IMR-90 (cell line): ENCODE measurements around the gene TDRD7. TPM values are rescaled to one million over a fixed set of nuclear protein-coding genes. Genes with fewer than 3 reads are reported as not detected.

Experiments
- ATAC-seq: fragments of 200-7000 bp; cut with Tn5 transposase; 2 replicates; pipeline ENCODE4 v1.9.1; 2020; ENCODE audit warnings: low read depth, mild to moderate bottlenecking, moderate library complexity
- BruUV-seq: library from RNA; stranded (reverse); fragments of 400-500 nt; replicated peaks from 2 replicates; lab custom pipeline; 2021; lab: Mats Ljungman, UMichigan
- CTCF ChIA-PET: fragments of 300-600 bp; formaldehyde crosslinking; extraction: SDS; loops from one replicate; lab custom pipeline; 2021; ENCODE audit warnings: antibody characterized with exemption; lab: Yijun Ruan, JAX
- POLR2A ChIA-PET: fragments of 300-600 bp; sonication (Branson Sonifier 250); formaldehyde crosslinking; loops from one replicate; lab custom pipeline; 2022; ENCODE audit warnings: antibody characterized with exemption; ENCODE audit not compliant: unreplicated experiment; lab: Charles Lee
- DNase-seq: peaks from one replicate; pipeline ENCODE4 v3.0.0; 2013
- H2AFZ ChIP-seq: replicated peaks from 2 replicates; pipeline ENCODE3; 2013; ENCODE audit warnings: low read length, mild to moderate bottlenecking; ENCODE audit not compliant: poor library complexity
- H2AK5ac ChIP-seq: 2 replicates; pipeline ENCODE4 v1.6.1; 2013; ENCODE audit warnings: low read depth, low read length, inconsistent platforms
- H2AK9ac ChIP-seq: replicated peaks from 2 replicates; pipeline ENCODE3; 2013; ENCODE audit warnings: mild to moderate bottlenecking, low read depth, low read length, moderate library complexity; ENCODE audit not compliant: poor library complexity
- H2BK120ac ChIP-seq: 2 replicates; pipeline ENCODE4 v1.6.1; 2013; ENCODE audit warnings: low read depth, low read length, inconsistent platforms
- H2BK15ac ChIP-seq: 3 replicates; pipeline ENCODE4 v1.6.1; 2013; ENCODE audit warnings: low read depth, low read length, inconsistent platforms
- H2BK20ac ChIP-seq: 2 replicates; pipeline ENCODE4 v1.6.1; 2013; ENCODE audit warnings: low read depth, mild to moderate bottlenecking, inconsistent platforms, low read length, moderate library complexity
- H2BK5ac ChIP-seq: 2 replicates; pipeline ENCODE4 v1.6.1; 2013; ENCODE audit warnings: mild to moderate bottlenecking, low read depth, low read length, inconsistent platforms; ENCODE audit not compliant: poor library complexity, severe bottlenecking
- H3K14ac ChIP-seq: replicated peaks from 2 replicates; pipeline ENCODE4 v1.6.1; 2013; ENCODE audit warnings: low read depth, low read length, inconsistent platforms
- H3K18ac ChIP-seq: 2 replicates; pipeline ENCODE4 v1.6.1; 2013; ENCODE audit warnings: low read depth, low read length, control low read depth
- H3K23ac ChIP-seq: 2 replicates; pipeline ENCODE4 v1.6.1; 2013; ENCODE audit warnings: low read depth, low read length, inconsistent platforms
- H3K27ac ChIP-seq: 2 replicates; pipeline ENCODE4 v1.5.1; 2013; ENCODE audit warnings: mild to moderate bottlenecking, control low read depth, low read length; ENCODE audit not compliant: insufficient read depth
- H3K27me3 ChIP-seq: 2 replicates; pipeline ENCODE4 v1.6.1; 2013; ENCODE audit warnings: low read length; ENCODE audit not compliant: control insufficient read depth, insufficient read depth
- H3K36me3 ChIP-seq: 2 replicates; pipeline ENCODE4 v1.6.1; 2013; ENCODE audit warnings: low read length, mixed read lengths; ENCODE audit not compliant: control insufficient read depth, insufficient read depth
- H3K4ac ChIP-seq: 2 replicates; pipeline ENCODE4 v1.6.1; 2013; ENCODE audit warnings: low read depth, low read length, inconsistent platforms
- H3K4me1 ChIP-seq: 2 replicates; pipeline ENCODE4 v1.6.1; 2013; ENCODE audit warnings: low read length, mixed read lengths; ENCODE audit not compliant: control insufficient read depth, insufficient read depth
- H3K4me2 ChIP-seq: 2 replicates; pipeline ENCODE4 v1.6.1; 2013; ENCODE audit warnings: low read depth, mild to moderate bottlenecking, control low read depth, low read length, moderate library complexity
- H3K4me3 ChIP-seq: 2 replicates; pipeline ENCODE4 v1.5.1; 2013; ENCODE audit warnings: low read depth, mild to moderate bottlenecking, control low read depth, low read length, moderate library complexity; ENCODE audit not compliant: insufficient read depth
- H3K56ac ChIP-seq: 2 replicates; pipeline ENCODE4 v1.6.1; 2013; ENCODE audit warnings: low read length, inconsistent platforms; ENCODE audit not compliant: insufficient read depth; ENCODE audit errors: extremely low read depth
- H3K79me1 ChIP-seq, 2 experiments: 2 replicates each; pipeline ENCODE4 v1.6.1; 2013; ENCODE audit warnings: low read length in 2 of 2, inconsistent platforms in 1 of 2, low read depth in 1 of 2
- H3K9ac ChIP-seq: 2 replicates; pipeline ENCODE4 v1.6.1; 2013; ENCODE audit warnings: low read depth, low read length, control low read depth
- H3K9me1 ChIP-seq: 2 replicates; pipeline ENCODE4 v1.6.1; 2013; ENCODE audit warnings: low read length, inconsistent platforms; ENCODE audit not compliant: insufficient read depth
- H3K9me3 ChIP-seq: 2 replicates; pipeline ENCODE4 v1.6.1; 2013; ENCODE audit warnings: low read length; ENCODE audit not compliant: control insufficient read depth, insufficient read depth
- H4K20me1 ChIP-seq: 2 replicates; pipeline ENCODE4 v1.6.1; 2013; ENCODE audit warnings: low read length, inconsistent platforms; ENCODE audit not compliant: insufficient read depth
- H4K5ac ChIP-seq: 2 replicates; pipeline ENCODE4 v1.6.1; 2013; ENCODE audit warnings: mild to moderate bottlenecking, low read depth, low read length, control low read depth
- H4K8ac ChIP-seq, 2 experiments: 2 replicates each; pipeline ENCODE4 v1.6.1; 2013; ENCODE audit warnings: low read depth in 2 of 2, low read length in 2 of 2, control low read depth in 1 of 2, inconsistent platforms in 1 of 2
- H4K91ac ChIP-seq: 2 replicates; pipeline ENCODE4 v1.6.1; 2013; ENCODE audit warnings: low read depth, low read length, inconsistent platforms; ENCODE audit not compliant: insufficient read depth
- BHLHE40 ChIP-seq: fragments of 150-350 bp; IDR thresholded peaks from 2 replicates; pipeline ENCODE4 v1.6.1; 2016; ENCODE audit warnings: mild to moderate bottlenecking, low read depth, low read length
- ELK1 ChIP-seq: fragments of 150-350 bp; IDR thresholded peaks from 2 replicates; pipeline ENCODE4 v1.6.1; 2016; ENCODE audit warnings: low read depth, mild to moderate bottlenecking, low read length, moderate library complexity, borderline replicate concordance
- FOS ChIP-seq: fragments of 150-350 bp; IDR thresholded peaks from 2 replicates; pipeline ENCODE4 v1.6.1; 2016; ENCODE audit warnings: low read depth, low read length
- MAFK ChIP-seq: IDR thresholded peaks from 2 replicates; pipeline ENCODE4 v1.6.1; 2012; ENCODE audit warnings: low read depth, low read length, improper control_type of control experiment
- MAZ ChIP-seq: IDR thresholded peaks from 2 replicates; pipeline ENCODE4 v1.6.1; 2012; ENCODE audit warnings: low read depth, mild to moderate bottlenecking, low read length, improper control_type of control experiment, moderate library complexity, borderline replicate concordance
- MXI1 ChIP-seq: IDR thresholded peaks from 2 replicates; pipeline ENCODE4 v1.6.1; 2012; ENCODE audit warnings: low read depth, mild to moderate bottlenecking, low read length, moderate library complexity, borderline replicate concordance
- NFE2L2 ChIP-seq: fragments of 150-350 bp; IDR thresholded peaks from 2 replicates; pipeline ENCODE4 v1.6.1; 2016; ENCODE audit warnings: low read depth, mild to moderate bottlenecking, low read length
- RAD21 ChIP-seq: IDR thresholded peaks from 2 replicates; pipeline ENCODE4 v1.6.1; 2012; ENCODE audit warnings: low read length, improper control_type of control experiment
- RCOR1 ChIP-seq: IDR thresholded peaks from 2 replicates; pipeline ENCODE4 v1.6.1; 2012; ENCODE audit warnings: mild to moderate bottlenecking, low read length, improper control_type of control experiment; ENCODE audit not compliant: insufficient replicate concordance
- USF2 ChIP-seq: fragments of 150-350 bp; IDR thresholded peaks from 2 replicates; pipeline ENCODE4 v1.6.1; 2017; ENCODE audit warnings: mild to moderate bottlenecking, antibody characterized with exemption, low read length, low read depth
- WGBS, 2 experiments: methylation state at CpG; one replicate each; pipeline versions ENCODE4 v1.1.5 to v1.1.7; 2013; ENCODE audit warnings: missing lambda C conversion rate in 2 of 2; ENCODE audit not compliant: insufficient read length in 1 of 2; ENCODE audit errors: extremely low coverage in 2 of 2; 5-methylcytosine and 5-hydroxymethylcytosine counted together
- dilution Hi-C: fragments of 300-500 bp; cut with HindIII; formaldehyde crosslinking; loops from one replicate; pipeline ENCODE4 v1.14.3; 2018; ENCODE audit warnings: low sequenced_read_pairs; ENCODE audit not compliant: unreplicated experiment
- in situ Hi-C: fragments of 300-500 bp; cut with MboI; formaldehyde crosslinking; loops from 3 replicates; pipeline ENCODE4 v1.14.3; 2019; ENCODE audit warnings: low sequenced_read_pairs, inconsistent platforms, mixed read lengths
- intact Hi-C: fragments of 100-400 bp; cut with micrococcal nuclease; formaldehyde crosslinking; loops from 2 replicates; pipeline ENCODE4 v1.10.0; 2022
- polyA plus RNA-seq, 3 experiments: library from polyadenylated mRNA; depleted of rRNA; stranded (reverse); fragments of >200 nt; gene quantifications; 2 replicates each; pipeline ENCODE4 v1.2.3, GENCODE V29; 2012; ENCODE audit warnings: low replicate concordance in 1 of 3
- total RNA-seq: library from RNA; depleted of rRNA; stranded (reverse); fragments of >200 nt; gene quantifications from 2 replicates; pipeline ENCODE4 v1.2.3, GENCODE V29; 2012

Gene TDRD7
- total and polyA plus RNA-seq, 2 of the 4 experiments (the other 2 are of a cell fraction) = 4.4 to 9.7 TPM

- H3K27ac ChIP-seq = no peak overlapping the region
- H2AFZ ChIP-seq = peak overlapping the region; percentile 32
- no peak overlapping the region for H2BK15ac ChIP-seq
- no peak for ATAC-seq
- no peaks in the 10 kb centered on the region for H3K4me1 ChIP-seq
- H2BK120ac ChIP-seq = no peak overlapping the region
- no peak overlapping the region for H3K9ac ChIP-seq
- no peaks in the 10 kb centered on the region for H3K36me3 ChIP-seq
- no peaks in the 10 kb centered on the region for H3K9me3 ChIP-seq
- no peak overlapping the region for H4K91ac ChIP-seq
- ChIA-PET POLR2A (no interaction called here), CTCF (no interaction called here)
- peaks cover 1% of the 10 kb centered on the region; the same call in 1 of the 2 replicates for H3K27me3 ChIP-seq
- 0% methylated on average over 1 of the region's 1 CpG; no CpG with 5 or more reads in 1 of the 2 experiments for WGBS, 2 experiments
- H3K9me1 ChIP-seq = no peaks in the 10 kb centered on the region
- in situ Hi-C loops (no loop called here), dilution Hi-C loops (no loop called here), intact Hi-C loops (no loop called here)
- no peak overlapping the region for H2AK9ac ChIP-seq
- no peak overlapping the region for H2BK20ac ChIP-seq
- no peak overlapping the region for H2AK5ac ChIP-seq
- no peaks in the 10 kb centered on the region for H4K20me1 ChIP-seq
- no peak overlapping the region for H3K56ac ChIP-seq
- no peak overlapping the region for H3K4me2 ChIP-seq
- no peaks in the 10 kb centered on the region for H3K79me1 ChIP-seq
- no peak overlapping the region for H4K5ac ChIP-seq
- H3K18ac ChIP-seq = no peak overlapping the region
- no peak for TF ChIP-seq USF2
- no peak for TF ChIP-seq RCOR1
- no peak for TF ChIP-seq NFE2L2
- TF ChIP-seq ELK1 = no peak
- no peak for TF ChIP-seq MAZ
- TF ChIP-seq RAD21 = no peak
- no peak for TF ChIP-seq MAFK
- TF ChIP-seq FOS = no peak
- no peak for TF ChIP-seq BHLHE40
- TF ChIP-seq MXI1 = no peak
- no peak overlapping the region for H3K4ac ChIP-seq
- no peak overlapping the region for H3K23ac ChIP-seq
- no peak overlapping the region for H4K8ac ChIP-seq
- DNase-seq = no peak
- no peak overlapping the region for H3K4me3 ChIP-seq
- H3K14ac ChIP-seq = no peak overlapping the region
- no peak overlapping the region for H2BK5ac ChIP-seq
- no TSS peak for BruUV-seq
Observed at GRCh38 chr9:97386265-97386633, 25.6 kb upstream of the TDRD7 start.
